ENCODE results near the gene HIVEP3. TPM values are rescaled to one million over a fixed set of nuclear protein-coding genes. Genes with fewer than 3 reads are reported as not detected.

Gene HIVEP3
- total and polyA plus RNA-seq, 2 donors (not counting 1 experiment from before 2014, with no cell fraction given): 2.0 to 5.1 TPM

GRCh38 chr1:41645062-41645461, 273.7 kb downstream of the HIVEP3 start:
- no peak overlapping the region for H3K27ac ChIP-seq (ENCODE audit: low read length in 2 of 2)
- H3K36me3 ChIP-seq (replicated peaks in 1 of 2; ENCODE audit: control extremely low read depth in 1 of 2, control insufficient read depth in 1 of 2, extremely low read depth in 1 of 2, insufficient read depth in 2 of 2, low read length in 1 of 2): no peaks in the 10 kb centered on the region
- H3K27ac Mint-ChIP-seq: peak overlapping the region; percentile 54
- peaks cover 47% of the 10 kb centered on the region for H3K79me2 ChIP-seq (ENCODE audit: control insufficient read depth, insufficient read depth, low read length)
- ChIA-PET CTCF (no interaction called here), POLR2A (no interaction called here)
- no peaks in the 10 kb centered on the region for H3K27me3 Mint-ChIP-seq
- no peak overlapping the region for H2AFZ ChIP-seq (ENCODE audit: insufficient read depth, low read depth, low read length, poor library complexity, severe bottlenecking)
- peak overlapping the region; percentile 2 for H3K4me3 Mint-ChIP-seq
- no peak overlapping the region for H3K9ac ChIP-seq (ENCODE audit: low read length)
- ATAC-seq (ENCODE audit: low read depth) (peak; percentile 29), DNase-seq (peak; percentile 49)
- peak overlapping the region; percentile 23 for H3K4me2 ChIP-seq (replicated peaks; ENCODE audit: low read depth, low read length, poor library complexity, severe bottlenecking)
- WGBS (ENCODE audit: insufficient coverage): 90% methylated on average over 1 of the region's 2 CpGs
- no peaks in the 10 kb centered on the region for H3K9me3 Mint-ChIP-seq (ENCODE audit: insufficient read depth)
- peaks cover 35% of the 10 kb centered on the region for H3K4me1 Mint-ChIP-seq
- peaks cover 35 to 50% of the 10 kb centered on the region in 2 donors for H3K4me1 ChIP-seq (ENCODE audit: control insufficient read depth in 2 of 2, insufficient read depth in 2 of 2, low read length in 2 of 2)
- no peaks in the 10 kb centered on the region for H4K20me1 ChIP-seq (ENCODE audit: control insufficient read depth, insufficient read depth, low read length, poor library complexity, severe bottlenecking)
- no peaks in the 10 kb centered on the region for H3K27me3 ChIP-seq (replicated peaks in 1 of 4; ENCODE audit: control extremely low read depth in 1 of 4, control insufficient read depth in 3 of 4, insufficient read depth in 4 of 4, low read length in 3 of 4)
- H3K4me3 ChIP-seq (ENCODE audit: control extremely low read depth in 1 of 5, extremely low read depth in 1 of 5, insufficient read depth in 1 of 5, low read depth in 2 of 5, low read length in 4 of 5): no peak overlapping the region
- H3K9me3 ChIP-seq (ENCODE audit: control extremely low read depth in 1 of 3, control insufficient read depth in 2 of 3, insufficient read depth in 1 of 3, low read length in 2 of 3): no peaks in the 10 kb centered on the region
- no peak for TF ChIP-seq EZH2 (IDR thresholded peaks at IDR 0.05; ENCODE audit: borderline replicate concordance, insufficient read depth, low read depth, low read length, poor library complexity, severe bottlenecking)
- TF ChIP-seq, protein P1, sequence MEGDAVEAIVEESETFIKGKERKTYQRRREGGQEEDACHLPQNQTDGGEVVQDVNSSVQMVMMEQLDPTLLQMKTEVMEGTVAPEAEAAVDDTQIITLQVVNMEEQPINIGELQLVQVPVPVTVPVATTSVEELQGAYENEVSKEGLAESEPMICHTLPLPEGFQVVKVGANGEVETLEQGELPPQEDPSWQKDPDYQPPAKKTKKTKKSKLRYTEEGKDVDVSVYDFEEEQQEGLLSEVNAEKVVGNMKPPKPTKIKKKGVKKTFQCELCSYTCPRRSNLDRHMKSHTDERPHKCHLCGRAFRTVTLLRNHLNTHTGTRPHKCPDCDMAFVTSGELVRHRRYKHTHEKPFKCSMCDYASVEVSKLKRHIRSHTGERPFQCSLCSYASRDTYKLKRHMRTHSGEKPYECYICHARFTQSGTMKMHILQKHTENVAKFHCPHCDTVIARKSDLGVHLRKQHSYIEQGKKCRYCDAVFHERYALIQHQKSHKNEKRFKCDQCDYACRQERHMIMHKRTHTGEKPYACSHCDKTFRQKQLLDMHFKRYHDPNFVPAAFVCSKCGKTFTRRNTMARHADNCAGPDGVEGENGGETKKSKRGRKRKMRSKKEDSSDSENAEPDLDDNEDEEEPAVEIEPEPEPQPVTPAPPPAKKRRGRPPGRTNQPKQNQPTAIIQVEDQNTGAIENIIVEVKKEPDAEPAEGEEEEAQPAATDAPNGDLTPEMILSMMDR (IDR thresholded peaks at IDR 0.05): no peak
- intact Hi-C loops (cut with micrococcal nuclease): no loop called here

- ATAC-seq (ENCODE audit: low read depth) (no peak), DNase-seq (no peak)
- no peaks in the 10 kb centered on the region for H3K9me3 ChIP-seq (ENCODE audit: control extremely low read depth in 1 of 3, control insufficient read depth in 2 of 3, insufficient read depth in 1 of 3, low read length in 2 of 3)
- TF ChIP-seq, protein P1 (IDR thresholded peaks at IDR 0.05): no peak
- no peak for TF ChIP-seq EZH2 (IDR thresholded peaks at IDR 0.05; ENCODE audit: borderline replicate concordance, insufficient read depth, low read depth, low read length, poor library complexity, severe bottlenecking)
- H3K27ac Mint-ChIP-seq: no peak overlapping the region
- peaks cover 50 to 64% of the 10 kb centered on the region in 2 donors for H3K4me1 ChIP-seq (ENCODE audit: control insufficient read depth in 2 of 2, insufficient read depth in 2 of 2, low read length in 2 of 2)
- CTCF ChIA-PET: interaction anchor here (1.4 kb wide), 1 partner anchor 9 kb away, joined by 3 read pairs; no protein-coding TSS in a partner anchor
- H3K27me3 ChIP-seq (replicated peaks in 1 of 4; ENCODE audit: control extremely low read depth in 1 of 4, control insufficient read depth in 3 of 4, insufficient read depth in 4 of 4, low read length in 3 of 4): no peaks in the 10 kb centered on the region
- H3K4me3 Mint-ChIP-seq: no peak overlapping the region
- 93% methylated on average over 10 of the region's 13 CpGs for WGBS (ENCODE audit: insufficient coverage)
- no peaks in the 10 kb centered on the region for H3K9me3 Mint-ChIP-seq (ENCODE audit: insufficient read depth)
- intact Hi-C loops (cut with micrococcal nuclease): no loop called here
- H3K9ac ChIP-seq (ENCODE audit: low read length): no peak overlapping the region
- peak overlapping the region in 1 of 2 donors; percentile 32 for H3K27ac ChIP-seq (ENCODE audit: low read length in 2 of 2)
- H3K27me3 Mint-ChIP-seq: no peaks in the 10 kb centered on the region
- H3K79me2 ChIP-seq (ENCODE audit: control insufficient read depth, insufficient read depth, low read length): peaks cover 32% of the 10 kb centered on the region
- no peaks in the 10 kb centered on the region for H3K36me3 ChIP-seq (replicated peaks in 1 of 2; ENCODE audit: control extremely low read depth in 1 of 2, control insufficient read depth in 1 of 2, extremely low read depth in 1 of 2, insufficient read depth in 2 of 2, low read length in 1 of 2)
- H3K4me2 ChIP-seq (replicated peaks; ENCODE audit: low read depth, low read length, poor library complexity, severe bottlenecking): no peak overlapping the region
- POLR2A ChIA-PET: interaction anchor here (0.6 kb wide), 1 partner anchor 37 kb away, joined by 5 read pairs; no protein-coding TSS in a partner anchor
- no peaks in the 10 kb centered on the region for H4K20me1 ChIP-seq (ENCODE audit: control insufficient read depth, insufficient read depth, low read length, poor library complexity, severe bottlenecking)
- no peak overlapping the region for H2AFZ ChIP-seq (ENCODE audit: insufficient read depth, low read depth, low read length, poor library complexity, severe bottlenecking)
- H3K4me3 ChIP-seq (ENCODE audit: control extremely low read depth in 1 of 5, extremely low read depth in 1 of 5, insufficient read depth in 1 of 5, low read depth in 2 of 5, low read length in 4 of 5): no peak overlapping the region
- H3K4me1 Mint-ChIP-seq: peaks cover 44% of the 10 kb centered on the region
Measured at GRCh38 chr1:41642922-41643821, 275.6 kb downstream of the HIVEP3 start.
